GM18858 (cell line): ENCODE data around the gene CBX7.

Experiments
- ATAC-seq: cut with Tn5 transposase; IDR thresholded peaks from one replicate; pipeline ENCODE4 v1.9.1; 2021; ENCODE audit not compliant: unreplicated experiment

Gene CBX7

GRCh38 chr22:39148026-39148726 is 4.3 kb downstream of the CBX7 start:
- ATAC-seq: no peak

- ATAC-seq: no peak
These were observed 5.0 kb downstream of the CBX7 start for GRCh38 chr22:39147335-39148025.

DNA sequence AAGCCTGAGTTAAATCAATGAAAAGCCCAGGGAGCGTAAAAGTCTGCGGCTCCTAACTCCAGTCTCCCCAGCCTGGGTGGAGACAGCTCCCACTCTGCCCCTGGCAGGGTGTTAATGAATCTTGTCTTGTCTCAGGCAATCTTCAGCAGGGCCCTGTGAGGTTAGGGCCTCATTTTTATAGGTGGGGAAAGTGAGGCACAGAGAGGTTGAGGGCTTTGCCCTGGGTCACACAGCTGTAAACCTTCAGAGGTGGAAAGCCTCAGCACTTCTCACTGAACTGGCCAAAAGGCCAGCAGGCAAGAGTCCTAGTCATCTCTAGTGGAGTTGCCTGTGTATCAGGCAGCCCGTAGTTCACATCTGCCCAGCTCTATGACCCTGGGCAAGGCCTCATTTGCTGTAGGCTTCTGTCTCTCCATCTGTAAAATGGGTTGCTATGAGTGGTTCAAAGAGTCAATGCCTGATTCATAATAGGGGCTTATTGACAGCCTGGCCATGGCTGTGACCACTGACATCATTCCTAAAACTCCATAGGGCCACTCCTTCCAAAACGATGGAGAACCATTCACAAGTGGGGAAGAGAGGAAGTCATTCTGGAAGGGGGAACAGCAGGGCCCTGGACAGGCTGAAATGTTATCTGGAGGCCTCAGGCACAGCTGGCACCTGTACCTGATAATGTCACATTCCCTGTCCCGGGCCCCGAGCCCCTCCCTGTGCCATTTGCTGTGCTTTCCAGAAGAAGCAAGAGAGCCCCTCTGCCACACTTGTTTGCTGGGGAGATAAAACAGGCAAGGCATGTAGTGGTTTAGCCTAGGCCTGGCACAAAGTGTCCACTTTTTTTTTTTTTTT is 6.0 kb downstream of the CBX7 start:
- ATAC-seq: no peak

DNA sequence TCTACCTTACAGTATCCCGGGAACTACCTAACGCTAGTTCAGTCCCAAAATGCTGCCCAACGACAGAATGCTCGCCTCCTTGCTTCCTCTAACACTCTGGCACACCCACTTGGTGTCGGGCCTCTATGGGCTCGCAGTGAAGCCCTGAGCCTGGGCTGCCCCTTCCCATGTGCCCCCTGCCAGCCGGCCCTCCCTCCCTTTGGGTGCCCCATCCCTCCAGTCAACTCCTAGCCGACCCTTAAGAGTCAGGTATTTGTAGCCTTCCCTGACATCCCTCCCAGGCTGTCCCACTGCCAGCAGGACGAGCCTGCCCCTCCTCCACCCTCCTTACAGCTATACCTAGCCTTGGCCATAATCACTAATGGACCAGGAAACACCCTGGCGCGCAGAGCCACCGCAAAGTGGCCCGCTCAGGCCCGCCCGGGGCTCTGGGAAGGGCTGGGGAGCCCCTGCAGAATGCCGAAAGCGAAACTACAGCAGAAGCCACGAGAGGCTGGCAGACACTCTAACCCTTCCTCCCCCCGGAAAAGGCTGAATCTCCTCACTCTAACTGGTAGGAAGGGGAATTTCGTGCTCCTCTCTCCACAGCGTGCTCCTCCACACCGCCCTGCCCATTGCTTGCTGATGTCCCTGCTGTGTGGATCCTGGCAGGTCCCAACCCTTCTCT is 8.2 kb downstream of the CBX7 start:
- no peak for ATAC-seq

GRCh38 chr22:39142088-39142680 is 10.3 kb downstream of the CBX7 start:
- no peak for ATAC-seq

- ATAC-seq: no peak
These were observed 12.5 kb downstream of the CBX7 start for GRCh38 chr22:39139933-39140332.

- no peak for ATAC-seq
These were observed 14.0 kb downstream of the CBX7 start for GRCh38 chr22:39138357-39138997.

DNA sequence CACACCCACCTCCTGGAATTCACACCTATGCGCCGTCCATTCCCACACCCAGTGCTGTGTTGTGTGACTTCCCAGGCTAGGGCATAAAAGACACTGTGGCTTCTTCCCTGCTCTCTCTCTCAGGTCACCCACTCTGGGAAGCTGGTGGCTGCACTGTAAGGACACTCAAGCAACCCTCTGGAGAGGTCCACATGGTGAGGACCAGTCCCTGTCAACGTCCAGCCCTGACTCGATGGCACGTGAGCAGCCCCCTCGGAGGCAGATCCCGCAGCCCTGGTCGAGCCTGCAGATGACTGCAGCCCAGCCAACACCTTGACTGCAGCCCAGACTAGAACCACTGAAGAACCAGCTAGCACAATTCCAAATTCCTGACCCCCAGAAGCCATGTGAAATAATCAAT is 16.2 kb downstream of the CBX7 start:
- ATAC-seq: no peak

GRCh38 chr22:39135092-39135896 is 17.2 kb downstream of the CBX7 start:
- no peak for ATAC-seq

- no peak for ATAC-seq
These were observed 18.0 kb downstream of the CBX7 start for GRCh38 chr22:39134366-39135091.

DNA sequence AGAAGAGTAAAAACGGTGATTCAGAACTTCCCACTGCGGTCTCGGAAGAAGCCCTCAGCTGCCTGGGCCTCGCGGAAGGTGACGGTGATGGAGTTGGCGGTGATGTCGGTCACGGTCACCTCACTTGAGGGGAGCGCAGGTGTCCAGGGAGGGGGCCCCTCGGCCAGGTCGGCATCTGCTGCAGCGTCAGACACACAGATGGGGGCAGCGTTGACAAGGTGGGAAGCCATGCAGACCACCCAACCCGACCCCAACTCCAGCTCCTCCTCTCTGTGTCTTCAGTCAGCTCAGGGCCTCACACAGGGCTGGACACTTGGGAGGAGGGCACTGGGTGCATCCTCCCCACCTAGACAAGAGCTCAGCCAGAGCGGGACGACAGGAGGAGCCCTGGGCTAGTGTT is 18.6 kb downstream of the CBX7 start:
- no peak for ATAC-seq

GRCh38 chr22:39132871-39133524 is 19.5 kb downstream of the CBX7 start:
- no peak for ATAC-seq

GRCh38 chr22:39132281-39132680 is 20.2 kb downstream of the CBX7 start:
- ATAC-seq: no peak

DNA sequence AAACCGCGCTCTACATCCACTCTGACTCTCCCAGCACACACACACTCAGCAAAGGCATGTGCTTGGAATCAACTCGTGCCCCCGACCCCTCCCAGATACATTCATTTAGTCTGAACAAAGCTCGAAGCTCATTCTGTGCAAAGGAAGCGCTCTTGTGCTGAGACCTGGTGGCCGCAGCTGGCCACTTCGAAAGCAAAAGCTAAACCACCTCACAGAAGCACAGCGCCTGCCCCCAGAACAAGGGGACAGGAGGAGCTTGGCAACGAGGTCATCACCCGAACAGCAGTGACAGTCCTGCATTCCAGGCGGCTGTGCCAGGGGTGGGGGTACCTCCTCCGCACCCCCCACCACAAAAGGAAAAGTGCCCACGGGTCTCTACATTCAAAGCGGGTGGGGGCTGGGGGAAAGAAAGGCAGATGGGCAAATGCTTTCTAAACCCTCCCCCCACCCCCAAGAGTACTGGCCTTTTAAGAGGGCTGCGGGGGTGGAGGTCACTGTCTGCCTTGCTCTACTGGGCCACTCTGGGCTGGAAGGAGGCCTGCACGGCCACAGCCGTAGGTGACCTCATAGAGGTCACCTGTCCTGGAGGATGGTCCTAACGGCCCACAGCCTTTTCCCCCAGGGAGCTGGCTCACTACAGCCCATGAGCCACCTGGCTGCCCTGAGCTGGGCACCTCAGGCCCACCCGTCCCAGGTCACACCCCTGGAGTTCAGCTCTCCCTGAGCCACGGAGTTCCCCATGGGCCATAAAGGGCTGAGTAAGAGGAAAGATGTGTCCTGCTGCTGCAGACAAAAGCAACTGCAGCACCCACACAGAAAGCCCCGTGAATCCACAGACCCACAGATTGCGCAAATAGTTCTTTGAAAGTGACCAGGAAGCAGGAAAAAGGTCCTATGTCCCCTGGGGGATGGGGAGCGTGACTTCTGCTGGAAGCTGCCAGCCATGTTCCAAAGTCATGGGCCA is 21.3 kb downstream of the CBX7 start:
- ATAC-seq: no peak

- no peak for ATAC-seq
These were observed 22.3 kb downstream of the CBX7 start for GRCh38 chr22:39130152-39130704.

GRCh38 chr22:39129746-39130145 is 22.7 kb downstream of the CBX7 start:
- no peak for ATAC-seq

- ATAC-seq: no peak
These were observed 23.4 kb downstream of the CBX7 start for GRCh38 chr22:39129081-39129480.
